ENCODE measurements around the gene IKBKE. TPM values are rescaled to one million over a fixed set of nuclear protein-coding genes. Genes with fewer than 3 reads are reported as not detected.
A peak's percentile ranks its signal among the peaks of the same experiment; 100 is the strongest.

The IKBKE gene
- total and polyA plus RNA-seq, 2 of the 8 experiments (the other 6 are each of a cell fraction or from before 2014, with no cell fraction given): 8.6 to 12.0 TPM

- TF ChIP-seq CEBPB (IDR thresholded peaks at IDR 0.05; ENCODE audit: low read depth, low read length) (no peak), HDAC6 (IDR thresholded peaks at IDR 0.05; ENCODE audit: low read depth, low read length) (no peak), GABPA (IDR thresholded peaks at IDR 0.05; ENCODE audit: borderline replicate concordance, insufficient read depth, low read length) (0 out of 2 replicates have a peak, but pooled peaks have one; percentile 37), GTF2F1 (IDR thresholded peaks at IDR 0.05; ENCODE audit: borderline replicate concordance, low read depth, low read length) (0 out of 2 replicates have a peak, but pooled peaks have one; percentile 41), POLR2AphosphoS5 (IDR thresholded peaks at IDR 0.05; ENCODE audit: low read depth, low read length) (peak; percentile 47; the same call in 1 of the 2 replicates), MAX (IDR thresholded peaks at IDR 0.05) (peak; percentile 54; the same call in 1 of the 2 replicates), TBP (IDR thresholded peaks at IDR 0.05; ENCODE audit: low read depth, low read length) (peak; percentile 89), SP2 (IDR thresholded peaks at IDR 0.05; ENCODE audit: low read length) (no peak), CHD1 (IDR thresholded peaks at IDR 0.05; ENCODE audit: low read depth, low read length) (no peak), SAP30 (IDR thresholded peaks at IDR 0.05; ENCODE audit: insufficient read depth, insufficient replicate concordance, low read length) (no peak), E2F6 (IDR thresholded peaks at IDR 0.05) (peak; percentile 57; the same call in 1 of the 2 replicates), POLR2A (IDR thresholded peaks at IDR 0.05; ENCODE audit: control extremely low read depth in 1 of 2, low read depth in 2 of 2, low read length in 2 of 2) (peak; percentile 87 to 88), PHF8 (conservative IDR thresholded peaks at IDR 0.05; ENCODE audit: low read depth, low read length) (peak; percentile 76; the same call in 1 of the 2 replicates), KDM4A (IDR thresholded peaks at IDR 0.05; ENCODE audit: low read depth, low read length, severe bottlenecking) (peak; percentile 94), YY1 (IDR thresholded peaks at IDR 0.05; ENCODE audit: low read depth, low read length) (peak; percentile 74), SP4 (IDR thresholded peaks at IDR 0.05; ENCODE audit: low read length) (no peak), ASH2L (IDR thresholded peaks at IDR 0.05; ENCODE audit: low read length) (peak; percentile 16)
Observed at GRCh38 chr1:206507284-206508129, 37.2 kb downstream of the IKBKE start, which contains the start of gene RASSF5 (continued).

Data from H1 (cell line).